ENCODE data around the gene ARID3C.
A peak's percentile ranks its signal among the peaks of the same experiment; 100 is the strongest.
"Not testable (repeated sequence)": the region's sequence is repeated elsewhere in the genome, so short reads cannot be mapped to it uniquely, and the experiment has no call there.

Gene ARID3C

GRCh38 chr9:34651876-34652601, 23.2 kb upstream of the ARID3C start, which contains the start of gene IL11RA:
Gene IL11RA (plus strand): TSS chr9:34652185. CDS start chr9:34655218, 3,033 bp downstream.
- peak; percentile 54 to 71 for DNase-seq

GRCh38 chr9:34651321-34651720, 22.5 kb upstream of the ARID3C start:
- peak; percentile 14 to 66 for DNase-seq

DNA sequence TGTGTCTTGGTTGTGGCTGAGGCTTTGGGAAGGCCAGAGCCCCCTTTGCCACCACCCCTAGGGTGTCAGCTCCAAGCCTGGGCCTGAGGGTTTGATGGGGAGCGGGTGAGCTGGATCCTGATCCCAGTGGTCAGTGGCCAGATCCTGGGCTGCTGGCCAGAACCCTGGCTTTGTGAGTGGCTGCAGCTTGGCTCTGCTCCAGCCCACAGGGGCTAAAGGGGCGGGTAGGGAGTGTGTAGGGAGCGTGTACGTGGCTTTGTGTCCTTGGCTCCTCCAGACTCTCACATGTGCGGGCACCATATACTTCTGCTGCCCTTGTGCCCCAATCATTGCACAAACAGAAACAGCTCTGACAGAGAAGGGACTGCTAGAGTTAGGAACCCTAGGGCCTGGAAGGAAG, 21.9 kb upstream of the ARID3C start:
- DNase-seq = no peak

- DNase-seq = no peak
Measured at GRCh38 chr9:34648673-34649072, 19.8 kb upstream of the ARID3C start.

DNA sequence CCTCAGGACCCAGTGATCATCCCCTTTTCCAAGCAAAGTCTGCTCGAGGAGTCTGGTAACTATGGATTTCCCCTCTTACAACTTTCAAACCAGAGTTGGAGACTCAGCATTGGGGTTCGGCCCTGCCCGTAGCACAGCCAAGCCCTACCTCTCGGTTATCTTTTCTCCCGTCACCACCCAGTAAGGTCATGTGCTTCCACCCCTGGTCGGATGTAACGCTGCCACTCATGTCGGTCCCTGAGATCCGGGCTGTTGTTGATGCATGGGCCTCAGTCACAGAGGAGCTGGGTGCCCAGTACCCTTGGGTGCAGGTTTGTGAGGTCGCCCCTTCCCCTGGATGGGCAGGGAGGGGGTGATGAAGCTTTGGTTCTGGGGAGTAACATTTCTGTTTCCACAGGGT, 18.8 kb upstream of the ARID3C start:
- DNase-seq = no peak

DNA sequence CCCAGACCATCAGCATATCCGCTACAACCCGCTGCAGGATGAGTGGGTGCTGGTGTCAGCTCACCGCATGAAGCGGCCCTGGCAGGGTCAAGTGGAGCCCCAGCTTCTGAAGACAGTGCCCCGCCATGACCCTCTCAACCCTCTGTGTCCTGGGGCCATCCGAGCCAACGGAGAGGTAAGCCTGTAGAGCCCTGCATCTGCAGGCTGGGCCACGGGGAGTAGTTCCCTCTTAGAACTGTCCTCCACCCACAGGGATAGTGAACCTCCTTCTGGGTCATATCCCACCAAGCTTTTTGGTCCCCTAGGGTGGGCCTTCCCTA, 18.2 kb upstream of the ARID3C start:
- DNase-seq = no peak

DNA sequence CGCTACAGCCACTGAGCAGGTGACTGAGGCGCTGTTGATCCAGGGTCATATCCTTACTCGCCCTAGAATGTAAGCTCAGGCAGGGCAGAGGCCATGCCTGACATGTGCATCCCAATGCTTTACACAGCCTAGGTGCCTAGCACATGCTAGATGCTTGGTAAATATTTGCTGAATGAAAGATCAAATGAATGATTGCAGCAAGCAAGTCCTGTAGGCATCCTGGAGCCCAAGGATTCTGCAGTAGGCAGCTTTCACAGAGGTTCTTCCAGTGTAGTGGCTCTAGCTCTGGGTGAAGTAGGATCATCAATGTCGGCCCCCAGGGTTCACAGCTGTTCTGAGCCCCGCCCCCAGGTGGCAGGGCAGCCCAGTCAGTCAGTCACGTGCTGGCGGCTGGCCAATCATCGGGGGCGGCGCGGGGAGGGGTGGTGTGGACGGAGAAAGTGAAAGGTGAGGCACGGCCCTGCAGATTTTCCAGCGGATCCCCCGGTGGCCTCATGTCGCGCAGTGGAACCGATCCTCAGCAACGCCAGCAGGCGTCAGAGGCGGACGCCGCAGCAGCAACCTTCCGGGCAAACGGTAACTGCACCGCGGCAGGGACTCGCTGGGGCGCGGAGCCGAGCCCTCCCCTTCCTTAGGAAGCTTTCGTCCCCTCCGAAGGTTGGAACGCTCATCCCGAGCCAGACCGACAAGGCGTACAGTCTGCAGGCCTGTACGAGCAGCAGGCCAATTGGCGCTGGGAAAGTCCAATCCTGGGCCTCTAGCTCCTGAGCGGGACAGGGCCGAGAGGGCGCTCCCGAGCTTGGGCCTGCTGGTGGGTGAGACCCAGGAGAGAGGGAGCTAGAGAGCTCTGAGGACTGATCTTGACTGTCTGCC, 17.6 kb upstream of the ARID3C start, which contains the start of gene GALT:
GALT (plus strand) TSS at position 465 of the 873 bp plus-strand sequence; CDS start at position 495, 30 bp downstream.
- peak; percentile 85 to 92 for DNase-seq

DNA sequence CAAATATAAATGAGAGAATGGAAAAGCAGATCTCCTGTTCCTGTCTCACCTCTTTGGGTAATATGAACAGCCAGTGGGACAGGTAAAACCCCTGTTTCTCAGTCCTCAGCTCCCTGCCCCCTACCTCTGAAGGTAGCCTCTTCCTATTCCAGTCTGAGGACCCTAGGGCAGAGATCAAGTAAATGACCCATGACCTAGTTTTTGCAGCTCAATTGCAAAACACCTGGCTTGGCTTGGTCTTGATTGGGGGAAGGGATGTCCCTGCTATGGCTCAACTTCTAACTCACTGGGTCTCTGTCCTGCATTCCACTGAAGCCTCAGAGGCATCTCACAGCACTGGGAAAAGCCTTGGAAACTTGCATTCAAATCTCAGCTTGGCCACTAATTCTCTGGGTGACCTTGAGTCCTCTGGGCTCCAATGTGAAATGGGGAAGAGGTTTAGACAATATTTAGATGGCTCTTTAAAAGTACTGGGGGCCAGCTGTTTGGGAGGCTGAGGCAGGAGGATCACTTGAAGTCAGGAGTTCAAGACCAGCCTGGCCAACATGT, 16.0 kb upstream of the ARID3C start:
- DNase-seq = no peak

DNA sequence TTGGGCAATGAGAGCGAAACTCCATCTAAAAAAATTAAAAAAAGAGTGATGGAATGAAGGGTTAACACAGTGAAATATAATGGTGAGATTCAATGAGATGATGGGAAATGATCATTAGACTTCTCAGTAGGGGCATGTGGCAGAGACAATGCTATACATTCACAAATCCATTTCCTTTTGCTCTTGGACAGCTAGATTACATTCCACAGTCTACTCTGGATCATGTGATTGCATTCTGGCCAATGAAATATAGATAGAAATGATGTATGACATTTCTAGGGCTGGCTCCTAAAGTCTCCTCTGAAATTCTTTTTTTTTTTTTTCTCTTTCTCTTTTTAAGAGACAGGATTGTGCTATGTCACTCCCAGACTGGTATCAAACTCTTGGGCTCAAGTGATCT, 13.8 kb upstream of the ARID3C start:
- no peak for DNase-seq

DNA sequence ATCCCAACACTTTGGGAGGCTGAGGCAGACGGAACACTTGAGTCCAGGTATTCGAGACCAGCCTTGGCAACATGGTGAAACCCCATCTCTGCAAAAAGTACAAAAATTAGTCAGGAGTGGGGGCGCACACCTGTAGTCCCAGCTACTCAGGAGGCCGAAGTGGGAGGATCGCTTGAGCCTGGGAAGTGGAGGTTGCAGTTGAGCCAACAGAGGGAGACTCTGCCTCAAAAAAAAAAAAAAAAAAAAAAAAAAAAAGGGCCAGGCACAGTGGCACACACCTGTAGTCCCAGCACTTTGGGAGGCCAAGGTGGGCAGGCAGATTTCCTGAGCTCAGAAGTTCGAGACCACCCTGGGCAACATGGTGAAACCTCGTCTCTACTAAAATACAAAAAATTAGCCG, 10.5 kb upstream of the ARID3C start:
- DNase-seq = not testable (repeated sequence)

GRCh38 chr9:34638138-34638445, 9.2 kb upstream of the ARID3C start:
- no peak for DNase-seq

DNA sequence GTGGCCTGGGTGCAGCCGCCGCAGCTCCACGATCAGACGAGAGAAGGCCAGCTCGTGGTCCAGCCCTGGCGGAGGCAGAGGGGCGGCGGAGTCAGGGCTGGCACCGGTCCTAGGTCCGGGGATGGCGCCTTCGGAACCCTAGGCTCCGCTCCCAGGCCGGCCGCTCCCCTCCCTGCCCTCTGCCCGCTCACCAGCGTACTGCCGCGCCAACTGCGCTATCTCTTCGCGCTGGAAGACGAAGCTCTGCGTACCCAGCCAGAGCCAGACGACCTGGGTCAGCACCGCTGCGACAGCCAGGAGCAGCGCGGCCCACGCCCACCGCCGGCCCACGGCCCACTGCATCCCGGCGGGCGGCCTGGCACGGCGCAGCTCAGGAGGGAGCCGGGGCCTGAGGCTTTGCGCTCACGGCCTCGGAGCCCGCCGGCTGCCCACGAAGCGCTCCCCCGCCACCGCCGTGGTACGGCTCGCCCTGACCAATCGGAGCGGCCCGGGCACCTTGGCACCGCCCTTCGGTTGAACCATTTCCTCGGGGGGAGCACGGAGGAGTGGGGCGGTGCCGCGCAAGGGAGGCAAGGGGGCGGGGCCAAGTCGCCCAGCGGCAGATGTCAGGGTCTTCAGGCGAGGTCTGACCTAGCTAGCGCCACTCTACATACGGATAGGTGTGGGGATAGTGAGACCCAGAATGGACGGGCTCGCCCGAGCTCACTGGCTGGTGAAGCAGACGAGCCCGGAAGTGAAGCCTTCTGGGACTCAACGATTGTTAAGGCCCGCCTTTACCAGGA, 8.7 kb upstream of the ARID3C start, which contains the start of gene SIGMAR1:
SIGMAR1 (minus strand) TSS at position 432 of the 782 bp plus-strand sequence; CDS start at position 342, 90 bp downstream.
- DNase-seq = peak; percentile 87 to 94

GRCh38 chr9:34636791-34637355, 8.0 kb upstream of the ARID3C start:
- no peak for DNase-seq

DNA sequence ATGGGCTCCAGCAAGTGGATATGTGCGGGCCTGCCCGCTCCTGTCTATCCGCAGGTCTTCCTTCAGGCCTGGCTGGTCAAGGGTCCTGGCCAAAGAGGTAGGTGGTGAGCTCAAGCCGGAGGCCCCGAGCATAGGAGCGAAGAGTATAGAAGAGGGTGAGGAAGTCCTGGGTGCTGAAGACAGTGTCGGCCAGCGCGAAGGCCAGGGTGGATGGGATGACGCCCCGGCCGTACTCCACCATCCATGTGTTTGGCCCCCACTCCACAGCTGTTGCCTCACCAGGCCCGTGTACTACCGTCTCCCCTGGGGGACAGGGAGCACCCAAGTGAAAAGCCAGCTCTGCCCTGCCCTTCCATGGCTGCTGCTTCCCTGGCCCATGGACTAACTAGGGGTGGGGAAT, 6.7 kb upstream of the ARID3C start:
- DNase-seq = no peak

GRCh38 chr9:34634551-34635248, 5.8 kb upstream of the ARID3C start:
- no peak for DNase-seq

GRCh38 chr9:34633851-34634550, 5.1 kb upstream of the ARID3C start:
- peak; percentile 52 to 70 for DNase-seq

DNA sequence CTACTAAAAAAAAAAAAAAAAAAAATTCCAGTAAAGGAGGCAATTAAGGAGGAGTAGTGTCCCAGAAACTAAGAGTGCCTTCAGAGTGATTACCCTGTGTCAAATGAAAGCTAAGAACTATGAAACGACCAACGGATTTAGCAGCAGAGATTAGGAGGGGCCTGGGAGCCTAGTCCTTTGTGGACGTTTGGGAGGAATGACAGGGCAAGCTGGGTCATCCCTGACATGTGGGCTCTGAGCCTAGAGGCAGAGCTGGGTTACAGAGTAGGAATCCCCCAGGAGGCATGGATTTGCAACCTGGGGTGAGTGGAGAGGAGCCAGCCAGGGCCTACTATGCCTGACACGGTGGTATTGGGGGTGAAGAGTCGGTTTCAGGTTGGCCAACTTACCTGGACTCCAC, 4.3 kb upstream of the ARID3C start:
- DNase-seq = no peak

GRCh38 chr9:34630402-34631154, 1.7 kb upstream of the ARID3C start:
- DNase-seq = no peak

- DNase-seq = no peak
Measured at GRCh38 chr9:34629491-34629808, 584 bp upstream of the ARID3C start.

All from inflammatory macrophage treated with lipopolysaccharide for 1 hour (primary cell).